Tibial artery (tissue), 4 donors: Measurements from ENCODE around the gene L1CAM.

ENCODE experiments used
- DNase-seq, 2 donors: peaks; one replicate each; pipeline ENCODE4 v3.0.0-alpha.2; 2019
- H3K27ac ChIP-seq, 2 donors: fragments of 200-600 bp; sonication (generic) in 1 of 2; 1 replicate in 1 of 2; 2 replicates in 1 of 2; pipeline ENCODE4 v1.5.1; 2018 to 2019; ENCODE audit warnings: mild to moderate bottlenecking in 1 of 2
- H3K27me3 ChIP-seq, 2 donors: fragments of 200-600 bp; sonication (generic) in 1 of 2; one replicate each; pipeline versions ENCODE4 v1.5.1 to v1.6.0; 2016 to 2019
- H3K36me3 ChIP-seq, 3 donors: fragments of 200-600 bp; sonication (generic) in 2 of 3; one replicate each; pipeline ENCODE4 v1.5.1; 2016 to 2019; ENCODE audit warnings: mild to moderate bottlenecking in 2 of 3
- H3K4me1 ChIP-seq, 4 donors: fragments of 200-600 bp; sonication (generic) in 2 of 4; 1 replicate in 3 of 4; 2 replicates in 1 of 4; pipeline ENCODE4 v1.5.1; 2016 to 2019
- H3K4me3 ChIP-seq, 2 donors: fragments of 200-600 bp; sonication (generic) in 1 of 2; 1 replicate in 1 of 2; 2 replicates in 1 of 2; pipeline ENCODE4 v1.5.1; 2018 to 2019; ENCODE audit warnings: mild to moderate bottlenecking in 2 of 2
- H3K9me3 ChIP-seq, 3 donors: fragments of 200-600 bp; sonication (generic) in 1 of 3; one replicate each; pipeline ENCODE4 v1.5.1; 2016 to 2019
- CTCF ChIP-seq, 2 experiments: fragments of 200-600 bp in 1 of 2; fragments of 450-650 bp in 1 of 2; IDR thresholded peaks; one replicate each; pipeline ENCODE4 v1.5.1; 2017 to 2019; ENCODE audit warnings: antibody characterized with exemption in 2 of 2, mild to moderate bottlenecking in 1 of 2, moderate library complexity in 1 of 2
- intact Hi-C: fragments of 100-400 bp; cut with DNase I; formaldehyde crosslinking; loops from one replicate; pipeline ENCODE4 v1.15.0; 2023; ENCODE audit warnings: low total_unique reads

The L1CAM gene

DNA sequence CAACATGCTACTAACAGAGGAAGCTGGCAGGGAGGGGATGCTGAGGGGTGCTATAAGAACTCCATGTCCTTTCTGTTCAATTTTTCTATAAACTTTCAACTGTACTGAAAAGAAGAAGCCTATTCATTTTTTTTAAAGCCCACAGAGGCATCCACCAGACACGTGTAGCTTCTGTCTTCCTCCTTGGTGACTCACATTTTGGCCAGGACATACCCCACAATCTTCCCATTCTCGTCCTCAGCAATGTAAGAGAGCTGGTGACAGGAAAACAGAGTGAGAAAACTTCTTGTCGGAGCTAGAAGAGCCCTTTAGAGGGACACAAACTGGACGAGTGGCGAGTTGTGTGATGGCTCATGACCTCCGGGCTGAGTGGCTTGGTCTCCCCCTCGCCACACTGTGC, 47.8 kb upstream of the L1CAM start:
- H3K27ac ChIP-seq, result peak overlapping the region in 1 of 2 donors; percentile 61
- no peak for DNase-seq
- intact Hi-C loops, result no loop called here

GRCh38 chrX:153932220-153932915, 46.4 kb upstream of the L1CAM start:
- Histone ChIP-seq H3K4me1 (peaks cover 0 to 31% (median 18%) of the 10 kb centered on the region in 4 donors), H3K4me3 (no peak overlapping the region), H3K36me3 (peaks cover 0 to 38% (median 24%) of the 10 kb centered on the region in 3 donors), H3K27me3 (no peaks in the 10 kb centered on the region), H3K9me3 (no peaks in the 10 kb centered on the region), H3K27ac (no peak overlapping the region)
- intact Hi-C loops, result no loop called here
- no peak for DNase-seq
- TF ChIP-seq CTCF (IDR thresholded peaks at IDR 0.05), result no peak

More for the DNA sequence above, 47.8 kb upstream of the L1CAM start:
- Histone ChIP-seq H3K4me1 (peaks cover 0 to 26% (median 16%) of the 10 kb centered on the region in 4 donors), H3K9me3 (no peaks in the 10 kb centered on the region), H3K36me3 (peaks cover 0 to 38% (median 24%) of the 10 kb centered on the region in 3 donors), H3K27me3 (no peaks in the 10 kb centered on the region), H3K4me3 (peak overlapping the region; percentile 66 to 75)
- no peak for TF ChIP-seq CTCF (IDR thresholded peaks at IDR 0.05)

GRCh38 chrX:153931748-153932147, 45.8 kb upstream of the L1CAM start:
- H3K36me3 ChIP-seq, result peaks cover 0 to 38% (median 24%) of the 10 kb centered on the region in 3 donors
- intact Hi-C loops, result no loop called here
- no peaks in the 10 kb centered on the region for H3K27me3 ChIP-seq
- H3K4me1 ChIP-seq, result peaks cover 0 to 37% (median 22%) of the 10 kb centered on the region in 4 donors
- no peak for DNase-seq
- no peak overlapping the region for H3K4me3 ChIP-seq
- H3K27ac ChIP-seq, result no peak overlapping the region
- H3K9me3 ChIP-seq, result no peaks in the 10 kb centered on the region
- no peak for TF ChIP-seq CTCF (IDR thresholded peaks at IDR 0.05)

DNA sequence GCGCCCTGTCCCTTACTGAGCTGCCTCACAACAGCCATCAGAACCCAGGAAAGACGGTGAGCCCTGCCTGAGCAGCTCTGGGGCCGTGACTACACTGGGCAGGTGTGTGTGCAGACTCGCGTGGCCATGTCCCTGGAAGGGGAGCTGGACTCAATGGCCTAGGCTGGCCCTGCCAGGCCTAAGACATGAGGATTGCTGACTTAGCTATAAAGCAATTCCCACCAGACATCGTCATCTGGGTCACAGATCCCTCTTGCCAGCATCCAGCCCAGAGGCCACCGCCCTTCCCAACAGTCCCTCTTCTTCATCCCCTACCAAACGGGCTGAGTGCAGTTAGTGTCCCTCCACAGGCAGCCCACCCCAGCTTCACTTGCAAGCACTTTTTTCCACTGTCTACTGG, 45.2 kb upstream of the L1CAM start:
- no peaks in the 10 kb centered on the region for H3K9me3 ChIP-seq
- no peak overlapping the region for H3K27ac ChIP-seq
- H3K4me3 ChIP-seq, result no peak overlapping the region
- intact Hi-C loops, result no loop called here
- peaks cover 0 to 43% (median 27%) of the 10 kb centered on the region in 4 donors for H3K4me1 ChIP-seq
- DNase-seq, result no peak
- no peaks in the 10 kb centered on the region for H3K27me3 ChIP-seq
- peaks cover 0 to 38% (median 24%) of the 10 kb centered on the region in 3 donors for H3K36me3 ChIP-seq
- no peak for TF ChIP-seq CTCF (IDR thresholded peaks at IDR 0.05)

DNA sequence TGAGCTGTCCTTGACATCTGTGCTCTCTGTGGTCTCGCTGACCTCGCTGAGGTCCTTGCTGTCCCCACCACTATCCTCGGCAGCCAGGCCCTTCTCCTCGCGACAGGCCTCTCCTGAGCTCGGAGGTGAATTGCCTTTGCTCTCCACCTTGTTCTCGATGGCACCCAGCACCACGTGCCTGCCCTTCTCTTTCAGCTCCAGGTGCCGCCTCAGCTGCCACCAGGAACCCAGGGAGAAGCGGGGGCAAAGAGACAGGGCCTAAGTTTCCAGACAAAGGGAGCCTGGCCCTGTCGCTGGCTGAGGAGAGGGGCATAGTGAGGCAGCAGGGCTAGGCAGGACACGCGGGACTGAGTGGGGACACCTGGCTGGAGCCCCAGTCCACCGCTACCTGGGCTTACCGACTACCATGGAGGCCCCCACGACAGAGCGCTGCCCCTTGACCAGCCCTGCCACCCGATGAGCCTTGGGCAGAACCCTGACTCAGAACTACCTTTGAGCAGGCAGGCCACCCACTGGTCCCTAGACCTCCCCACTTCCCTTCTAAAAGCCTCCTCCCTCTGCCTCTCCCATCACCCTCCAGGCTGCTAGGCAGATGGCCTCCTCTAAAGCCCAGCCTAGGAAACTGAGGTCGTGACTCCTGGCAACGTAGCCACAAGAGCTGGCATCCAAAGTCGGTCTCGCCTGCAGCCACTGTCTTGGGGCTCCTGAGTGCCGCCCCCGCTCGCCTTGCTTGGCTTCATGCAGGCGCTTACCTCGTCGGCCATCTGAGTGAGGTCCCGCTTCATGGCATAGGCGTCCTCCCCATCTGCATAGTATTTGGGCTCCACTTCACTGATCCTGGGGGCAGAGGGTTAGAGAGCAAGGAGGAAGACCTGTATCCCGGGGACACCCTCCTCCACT, 44.3 kb upstream of the L1CAM start:
- H3K9me3 ChIP-seq, result no peaks in the 10 kb centered on the region
- H3K4me3 ChIP-seq, result no peak overlapping the region
- H3K4me1 ChIP-seq, result peaks cover 0 to 45% (median 28%) of the 10 kb centered on the region in 4 donors
- intact Hi-C loops, result no loop called here
- TF ChIP-seq CTCF (IDR thresholded peaks at IDR 0.05), result no peak
- DNase-seq, result no peak
- H3K27me3 ChIP-seq, result no peaks in the 10 kb centered on the region
- H3K27ac ChIP-seq, result no peak overlapping the region
- peaks cover 0 to 38% (median 24%) of the 10 kb centered on the region in 3 donors for H3K36me3 ChIP-seq
